Activated naive CD8-positive, alpha-beta T cell treated with anti-CD3 and anti-CD28 coated beads for 36 hours (primary cell): ENCODE measurements around the gene SNX1. TPM values are rescaled to one million over a fixed set of nuclear protein-coding genes. Genes with fewer than 3 reads are reported as not detected.

Source experiments
- DNase-seq: peaks from one replicate; pipeline ENCODE4 v3.0.0; 2021
- H3K27ac Mint-ChIP-seq: one replicate; pipeline ENCODE4 v1.8.0; 2022; ENCODE audit warnings: mild to moderate bottlenecking, moderate library complexity, mixed read lengths
- H3K27me3 Mint-ChIP-seq: one replicate; pipeline ENCODE4 v1.8.0; 2022; ENCODE audit warnings: mild to moderate bottlenecking, mixed read lengths
- H3K36me3 Mint-ChIP-seq: one replicate; pipeline ENCODE4 v1.8.0; 2021; ENCODE audit warnings: mild to moderate bottlenecking, mixed read lengths
- H3K4me1 Mint-ChIP-seq: one replicate; pipeline ENCODE4 v1.8.0; 2021; ENCODE audit warnings: mixed read lengths
- H3K4me3 Mint-ChIP-seq: one replicate; pipeline ENCODE4 v1.8.0; 2022; ENCODE audit warnings: mild to moderate bottlenecking, moderate library complexity, mixed read lengths
- H3K9me3 Mint-ChIP-seq: one replicate; pipeline ENCODE4 v1.8.0; 2022; ENCODE audit warnings: mixed read lengths
- total RNA-seq, 2 experiments: library from RNA; stranded (reverse); gene quantifications; one replicate each; pipeline ENCODE4 v1.2.3, GENCODE V29; 2021

The SNX1 gene
- total RNA-seq, 2 experiments from 2014 or later, result 79.8 to 88.6 TPM

DNA sequence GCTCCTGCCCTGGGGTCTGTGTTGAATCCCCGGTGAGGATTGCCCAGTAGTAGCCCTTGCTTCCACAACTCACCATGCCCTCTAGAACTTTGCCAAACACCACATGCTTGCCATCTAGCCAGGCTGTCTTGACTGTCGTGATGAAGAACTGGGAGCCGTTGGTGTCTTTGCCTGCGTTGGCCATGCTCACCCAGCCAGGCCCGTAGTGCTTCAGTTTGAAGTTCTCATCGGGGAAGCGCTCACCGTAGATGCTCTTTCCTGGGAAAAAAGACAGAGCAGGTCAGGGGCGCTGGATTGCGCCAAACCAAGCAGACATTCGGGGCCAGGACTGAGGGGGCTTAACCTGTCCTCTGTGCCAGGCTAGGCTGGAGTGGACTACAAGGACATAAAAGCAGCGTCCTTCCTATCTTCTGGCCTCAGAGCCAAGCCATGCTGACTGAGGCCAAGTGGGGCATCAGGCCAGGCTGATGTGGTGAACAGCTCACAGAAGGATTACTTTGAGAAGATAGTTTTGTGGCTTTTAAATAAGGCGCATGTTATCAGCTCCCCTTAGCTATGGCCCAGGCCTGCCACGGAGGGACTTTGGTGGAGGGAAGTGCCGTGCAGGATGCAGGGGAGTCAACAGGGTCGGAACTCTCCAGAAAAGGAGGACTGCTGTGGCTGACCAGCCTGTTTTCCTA, 61.0 kb downstream of the SNX1 start:
- H3K9me3 Mint-ChIP-seq, result no peaks in the 10 kb centered on the region
- peaks cover 31% of the 10 kb centered on the region for H3K36me3 Mint-ChIP-seq
- H3K27ac Mint-ChIP-seq, result no peak overlapping the region
- no peak for DNase-seq
- H3K4me1 Mint-ChIP-seq, result peaks cover 32% of the 10 kb centered on the region
- H3K27me3 Mint-ChIP-seq, result peaks cover 11% of the 10 kb centered on the region
- no peak overlapping the region for H3K4me3 Mint-ChIP-seq

GRCh38 chr15:64157599-64158125, 61.9 kb downstream of the SNX1 start:
- peaks cover 36% of the 10 kb centered on the region for H3K36me3 Mint-ChIP-seq
- H3K4me3 Mint-ChIP-seq, result no peak overlapping the region
- peaks cover 8% of the 10 kb centered on the region for H3K27me3 Mint-ChIP-seq
- peak overlapping the region; percentile 35 for H3K27ac Mint-ChIP-seq
- no peaks in the 10 kb centered on the region for H3K9me3 Mint-ChIP-seq
- H3K4me1 Mint-ChIP-seq, result peaks cover 33% of the 10 kb centered on the region
- DNase-seq, result no peak

- Mint-ChIP-seq H3K36me3 (peaks cover 36% of the 10 kb centered on the region), H3K27ac (peak overlapping the region; percentile 55), H3K4me3 (no peak overlapping the region), H3K27me3 (peaks cover under 1% of the 10 kb centered on the region), H3K9me3 (no peaks in the 10 kb centered on the region), H3K4me1 (peaks cover 33% of the 10 kb centered on the region)
- DNase-seq, result no peak
Measured at GRCh38 chr15:64158363-64159134, 62.8 kb downstream of the SNX1 start.

DNA sequence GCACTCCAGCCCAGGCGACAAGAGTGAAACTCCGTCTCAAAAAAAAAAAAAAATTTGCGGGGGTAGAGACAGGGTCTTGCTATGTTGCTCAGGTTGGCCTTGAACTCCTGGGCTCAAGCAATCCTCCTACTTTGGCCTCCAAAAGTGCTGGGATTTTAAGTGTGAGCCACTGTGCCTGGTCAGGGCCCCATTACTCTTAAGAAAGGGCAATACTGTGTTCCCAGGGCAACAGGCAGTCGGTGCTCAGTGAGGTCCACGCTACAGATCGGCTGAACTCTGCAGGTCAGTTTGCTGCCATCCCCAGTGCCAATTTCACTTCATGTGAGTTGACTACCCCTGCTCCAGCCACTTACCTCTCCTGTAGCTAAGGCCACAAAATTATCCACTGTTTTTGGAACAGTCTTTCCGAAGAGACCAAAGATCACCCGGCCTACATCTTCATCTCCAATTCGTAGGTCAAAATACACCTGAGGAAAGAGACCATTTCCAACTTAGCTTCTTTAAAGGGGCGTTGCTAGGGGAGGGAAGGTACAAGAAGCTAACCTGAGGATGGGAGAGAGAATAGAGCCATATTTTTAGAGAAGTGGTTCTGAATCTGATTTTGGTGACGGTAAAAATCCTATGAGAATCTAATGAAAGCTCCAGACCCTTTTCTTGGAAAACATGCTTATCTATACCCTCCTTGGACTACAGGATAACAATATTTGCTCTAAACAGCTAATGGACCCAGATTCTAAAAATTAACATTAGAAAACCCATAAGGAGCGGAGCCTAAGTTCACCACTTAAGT, 66.1 kb downstream of the SNX1 start:
- Mint-ChIP-seq H3K4me1 (peaks cover 45% of the 10 kb centered on the region), H3K27ac (peak overlapping the region; percentile 87), H3K4me3 (peak overlapping the region; percentile 90), H3K9me3 (no peaks in the 10 kb centered on the region), H3K36me3 (peaks cover 30% of the 10 kb centered on the region), H3K27me3 (no peaks in the 10 kb centered on the region)
- no peak for DNase-seq

DNA sequence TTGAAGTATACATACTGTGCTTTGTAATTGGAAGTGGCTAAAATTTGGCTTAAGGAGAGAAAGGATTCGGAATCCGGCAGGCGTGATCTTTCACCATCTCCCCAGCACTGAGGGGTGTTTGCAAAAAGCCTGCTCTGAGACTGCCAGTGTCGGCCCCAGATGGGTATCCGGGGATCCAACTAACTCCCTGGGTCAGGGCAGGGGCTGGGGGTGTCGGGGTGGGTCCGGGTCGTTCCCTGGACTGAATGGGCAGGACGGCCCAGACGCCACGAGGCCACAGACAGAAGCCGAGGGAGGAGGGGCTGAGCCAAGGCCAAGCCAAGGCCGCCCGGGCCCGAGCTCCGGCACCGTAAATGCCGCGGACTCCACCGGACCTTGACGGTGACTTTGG, 66.7 kb downstream of the SNX1 start:
- H3K9me3 Mint-ChIP-seq, result no peaks in the 10 kb centered on the region
- H3K4me3 Mint-ChIP-seq, result peak overlapping the region; percentile 90
- DNase-seq, result no peak

GRCh38 chr15:64162869-64163658, 67.3 kb downstream of the SNX1 start, which contains the start of gene PPIB:
Gene PPIB (minus strand): TSS chr15:64163022. CDS start chr15:64162986, 36 bp downstream.
- peak; percentile 98 for DNase-seq
- H3K36me3 Mint-ChIP-seq, result peaks cover 28% of the 10 kb centered on the region
- H3K27me3 Mint-ChIP-seq, result no peaks in the 10 kb centered on the region
- H3K9me3 Mint-ChIP-seq, result no peaks in the 10 kb centered on the region
- peak within 1 kb of the TSS; percentile 90 for H3K4me3 Mint-ChIP-seq
- peak within 1 kb of the TSS; percentile 93 for H3K27ac Mint-ChIP-seq
- peaks cover 42% of the 10 kb centered on the region for H3K4me1 Mint-ChIP-seq

More for the DNA sequence above, 66.7 kb downstream of the SNX1 start:
- Mint-ChIP-seq H3K36me3 (peaks cover 31% of the 10 kb centered on the region), H3K27me3 (no peaks in the 10 kb centered on the region), H3K4me1 (peaks cover 45% of the 10 kb centered on the region), H3K27ac (peak overlapping the region; percentile 87)

DNA sequence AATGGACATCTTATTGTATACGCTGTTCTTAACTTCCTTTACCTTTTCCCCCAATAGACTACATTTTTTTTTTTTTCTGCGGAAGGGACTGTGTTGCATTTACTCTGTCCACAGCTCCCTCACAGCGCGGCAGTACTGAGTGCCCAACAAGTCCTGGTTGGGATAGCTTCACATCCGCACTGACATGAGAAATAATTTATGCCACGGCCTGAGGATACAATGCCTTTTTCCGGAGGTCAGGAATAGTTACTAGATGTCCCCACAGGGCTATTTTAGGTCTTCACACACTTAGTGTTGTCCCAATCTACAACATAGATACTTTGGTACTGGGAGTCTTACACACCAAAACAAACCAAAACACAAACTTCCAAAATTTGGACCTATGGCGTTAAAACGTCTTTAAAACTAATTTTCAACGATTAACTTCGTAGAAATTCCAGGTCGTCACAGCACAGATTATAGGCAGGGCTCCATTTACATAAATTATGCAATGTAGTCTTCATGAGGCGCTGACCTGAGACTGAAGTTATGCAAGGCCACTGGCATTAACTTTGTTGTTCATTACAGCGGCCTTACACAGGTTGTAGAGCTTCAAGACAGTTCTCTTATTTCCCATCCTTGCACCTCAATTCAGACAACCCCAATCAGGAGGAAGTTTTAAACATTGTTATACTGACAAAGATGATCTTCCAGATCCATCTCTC, 68.0 kb downstream of the SNX1 start:
- Mint-ChIP-seq H3K27ac (peak overlapping the region; percentile 93), H3K27me3 (no peaks in the 10 kb centered on the region), H3K9me3 (no peaks in the 10 kb centered on the region), H3K4me3 (peak overlapping the region; percentile 89), H3K4me1 (peaks cover 36% of the 10 kb centered on the region), H3K36me3 (peaks cover 22% of the 10 kb centered on the region)
- no peak for DNase-seq

DNA sequence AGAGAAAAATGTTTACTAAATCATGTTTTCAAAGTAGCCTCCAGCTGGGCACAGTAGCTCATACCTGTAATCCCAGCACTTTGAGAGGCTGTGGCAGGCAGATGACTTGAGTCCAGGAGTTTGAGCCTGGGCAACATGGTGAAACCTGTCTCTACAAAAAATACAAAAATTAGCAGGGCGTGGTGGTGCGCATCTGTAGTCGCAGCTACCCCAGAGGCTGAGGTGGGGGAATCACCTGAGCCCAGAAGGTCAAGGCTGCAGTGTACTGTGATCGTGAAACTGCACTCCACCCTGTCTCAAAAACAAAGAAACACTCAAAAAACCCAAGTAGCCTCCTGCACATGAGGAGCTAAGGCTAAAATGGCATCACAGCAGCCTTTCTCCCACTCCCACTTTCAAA, 68.7 kb downstream of the SNX1 start:
- peak overlapping the region; percentile 93 for H3K27ac Mint-ChIP-seq
- H3K27me3 Mint-ChIP-seq, result no peaks in the 10 kb centered on the region
- peaks cover 31% of the 10 kb centered on the region for H3K4me1 Mint-ChIP-seq
- H3K4me3 Mint-ChIP-seq, result peak overlapping the region; percentile 89
- no peak for DNase-seq
- H3K36me3 Mint-ChIP-seq, result peaks cover 19% of the 10 kb centered on the region
- H3K9me3 Mint-ChIP-seq, result no peaks in the 10 kb centered on the region

DNA sequence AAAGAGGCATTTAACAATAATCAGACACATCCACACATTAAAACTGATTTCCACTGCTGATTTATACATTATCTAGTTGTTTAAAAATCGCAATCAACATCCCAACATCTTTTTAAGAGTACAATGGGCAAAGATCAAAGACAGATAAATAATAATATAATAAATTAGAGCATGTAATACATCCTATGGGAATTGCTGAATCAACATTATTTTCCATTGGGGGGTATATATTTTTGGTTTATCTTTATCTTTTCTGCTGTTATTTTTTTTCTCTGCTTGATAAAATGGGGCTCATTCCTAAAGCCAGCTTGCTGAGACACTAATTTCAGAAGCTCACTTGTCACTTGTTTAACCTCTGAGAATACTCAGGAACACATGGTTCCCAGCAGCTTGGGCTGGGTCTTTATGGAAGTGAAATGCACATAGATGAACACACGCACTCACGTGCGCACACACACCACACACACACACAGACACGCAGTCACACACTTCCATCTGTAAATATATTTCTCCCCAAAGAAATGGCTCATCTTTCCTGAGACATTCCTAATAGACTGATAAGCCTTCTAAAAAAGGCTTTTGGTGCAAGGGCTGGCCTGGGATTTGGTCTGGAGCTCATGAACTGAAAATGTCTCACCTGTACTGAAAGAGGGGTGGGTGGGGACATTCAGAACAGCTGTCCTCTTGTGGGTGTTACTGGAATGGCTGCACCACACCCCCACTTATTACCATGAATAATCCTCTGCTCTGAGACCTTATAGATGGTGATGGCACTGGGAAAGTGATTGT, 70.5 kb downstream of the SNX1 start:
- Mint-ChIP-seq H3K27me3 (no peaks in the 10 kb centered on the region), H3K27ac (no peak overlapping the region)

GRCh38 chr15:64180235-64180824, 84.5 kb downstream of the SNX1 start:
- Mint-ChIP-seq H3K27me3 (no peaks in the 10 kb centered on the region), H3K9me3 (no peaks in the 10 kb centered on the region), H3K4me1 (no peaks in the 10 kb centered on the region), H3K4me3 (no peak overlapping the region), H3K36me3 (peaks cover 4% of the 10 kb centered on the region), H3K27ac (no peak overlapping the region)
- no peak for DNase-seq

More for the DNA sequence above, 70.5 kb downstream of the SNX1 start:
- peaks cover 19% of the 10 kb centered on the region for H3K36me3 Mint-ChIP-seq
- no peak overlapping the region for H3K4me3 Mint-ChIP-seq
- DNase-seq, result no peak
- peaks cover 21% of the 10 kb centered on the region for H3K4me1 Mint-ChIP-seq
- no peaks in the 10 kb centered on the region for H3K9me3 Mint-ChIP-seq

GRCh38 chr15:64182859-64183370, 87.1 kb downstream of the SNX1 start:
- Mint-ChIP-seq H3K27ac (no peak overlapping the region), H3K27me3 (no peaks in the 10 kb centered on the region), H3K4me1 (no peaks in the 10 kb centered on the region), H3K9me3 (no peaks in the 10 kb centered on the region), H3K36me3 (peaks cover 9% of the 10 kb centered on the region), H3K4me3 (no peak overlapping the region)
- no peak for DNase-seq

DNA sequence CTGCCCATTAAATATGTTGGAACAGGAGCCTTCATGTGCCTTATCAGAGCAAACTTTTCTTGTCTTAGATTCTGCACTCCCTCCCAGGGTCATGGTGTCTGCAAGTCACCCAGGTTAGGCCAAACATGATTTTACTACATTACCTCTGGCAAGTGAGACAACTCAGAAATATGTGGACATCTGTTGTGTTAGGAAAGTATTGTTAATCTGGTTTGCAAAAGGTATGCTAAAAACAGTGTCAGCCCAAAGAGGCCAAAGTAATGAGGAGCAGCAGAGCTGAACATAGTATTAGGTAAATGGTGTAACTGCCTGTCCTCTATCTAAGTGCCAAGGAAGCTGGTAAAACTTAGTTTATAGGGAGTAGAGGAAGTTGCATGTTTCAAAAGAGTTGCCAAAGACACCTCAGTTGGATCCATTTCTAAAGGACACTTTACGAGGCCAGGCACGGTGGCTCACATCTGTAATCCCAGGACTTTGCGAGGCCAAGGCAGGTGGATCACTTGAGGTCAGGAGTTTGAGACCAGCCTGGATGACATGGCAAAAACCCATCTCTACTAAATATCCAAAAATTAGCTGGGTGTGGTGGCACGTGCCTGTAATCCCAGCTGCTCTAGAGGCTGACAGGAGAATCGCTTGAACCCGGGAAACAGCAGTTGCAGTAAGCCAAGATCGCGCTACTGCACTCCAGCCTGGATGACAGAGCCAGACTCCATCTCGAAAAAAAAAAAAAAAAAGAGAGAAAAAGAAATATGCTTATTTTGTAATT, 89.5 kb downstream of the SNX1 start:
- H3K9me3 Mint-ChIP-seq, result no peaks in the 10 kb centered on the region

More for the DNA sequence above, 89.5 kb downstream of the SNX1 start:
- H3K27me3 Mint-ChIP-seq, result no peaks in the 10 kb centered on the region
- no peak overlapping the region for H3K4me3 Mint-ChIP-seq
- no peak for DNase-seq
- H3K4me1 Mint-ChIP-seq, result no peaks in the 10 kb centered on the region
- no peak overlapping the region for H3K27ac Mint-ChIP-seq
- H3K36me3 Mint-ChIP-seq, result peaks cover 9% of the 10 kb centered on the region
